Activated naive CD8-positive, alpha-beta T cell treated with anti-CD3 and anti-CD28 coated beads, Interleukin-2, amount 10 ng/mL, durations not matched to agents 7 days and 5 days (primary cell): ENCODE measurements around the gene SPRED2. TPM values are rescaled to one million over a fixed set of nuclear protein-coding genes. Genes with fewer than 3 reads are reported as not detected.
A peak's percentile ranks its signal among the peaks of the same experiment; 100 is the strongest.

ENCODE experiments used
- ATAC-seq: fragments of 150-1000 bp; cut with Tn5 transposase; one replicate; pipeline ENCODE4 v1.10.0; 2021; ENCODE audit warnings: low read depth, moderate library complexity
- POLR2A ChIA-PET: fragments of 350-600 bp; sonication (Branson Sonifier 250); formaldehyde crosslinking; loops from one replicate; lab custom pipeline; 2021; ENCODE audit warnings: antibody characterized with exemption; lab: Charles Lee
- DNase-seq: peaks from one replicate; pipeline ENCODE4 v3.0.0; 2021
- H3K27ac Mint-ChIP-seq: one replicate; pipeline ENCODE4 v1.8.0; 2022; ENCODE audit warnings: mild to moderate bottlenecking, mixed read lengths
- H3K27me3 Mint-ChIP-seq: one replicate; pipeline ENCODE4 v1.8.0; 2022; ENCODE audit warnings: mild to moderate bottlenecking, moderate library complexity, mixed read lengths
- H3K36me3 Mint-ChIP-seq: one replicate; pipeline ENCODE4 v1.8.0; 2021; ENCODE audit warnings: mild to moderate bottlenecking, mixed read lengths
- H3K4me1 Mint-ChIP-seq: one replicate; pipeline ENCODE4 v1.8.0; 2021; ENCODE audit warnings: mixed read lengths
- H3K4me3 Mint-ChIP-seq: one replicate; pipeline ENCODE4 v1.8.0; 2022; ENCODE audit warnings: mild to moderate bottlenecking, moderate library complexity, mixed read lengths
- H3K9me3 Mint-ChIP-seq: one replicate; pipeline ENCODE4 v1.8.0; 2021; ENCODE audit warnings: mixed read lengths
- total RNA-seq, 2 experiments: library from RNA; stranded (reverse); gene quantifications; one replicate each; pipeline ENCODE4 v1.2.3, GENCODE V29; 2021

Gene SPRED2
- total RNA-seq, 2 experiments from 2014 or later: 9.3 to 9.9 TPM

- no peak for DNase-seq
- H3K9me3 Mint-ChIP-seq: no peaks in the 10 kb centered on the region
- peaks cover 27% of the 10 kb centered on the region for H3K4me1 Mint-ChIP-seq
Measured at GRCh38 chr2:65416945-65417344, 15.5 kb downstream of the SPRED2 start.

GRCh38 chr2:65416321-65416720 is 16.1 kb downstream of the SPRED2 start:
- Mint-ChIP-seq H3K9me3 (no peaks in the 10 kb centered on the region), H3K27ac (no peak overlapping the region), H3K36me3 (peaks cover 12% of the 10 kb centered on the region), H3K4me3 (no peak overlapping the region), H3K4me1 (peaks cover 25% of the 10 kb centered on the region), H3K27me3 (peaks cover 8% of the 10 kb centered on the region)
- ATAC-seq: no peak
- POLR2A ChIA-PET: interaction anchor here (0.7 kb wide), 1 partner anchor 19 kb away, joined by 3 read pairs; no protein-coding TSS in a partner anchor
- DNase-seq: no peak

More at GRCh38 chr2:65416945-65417344, 15.5 kb downstream of the SPRED2 start:
- H3K4me3 Mint-ChIP-seq: peak overlapping the region; percentile 21
- POLR2A ChIA-PET: interaction anchor here (0.7 to 1.5 kb wide), 2 partner anchors 10 to 20 kb away, joined by 3 to 5 read pairs; no protein-coding TSS in a partner anchor
- H3K27me3 Mint-ChIP-seq: peaks cover 5% of the 10 kb centered on the region
- peak; percentile 61 for ATAC-seq
- H3K36me3 Mint-ChIP-seq: peaks cover 12% of the 10 kb centered on the region
- no peak overlapping the region for H3K27ac Mint-ChIP-seq

DNA sequence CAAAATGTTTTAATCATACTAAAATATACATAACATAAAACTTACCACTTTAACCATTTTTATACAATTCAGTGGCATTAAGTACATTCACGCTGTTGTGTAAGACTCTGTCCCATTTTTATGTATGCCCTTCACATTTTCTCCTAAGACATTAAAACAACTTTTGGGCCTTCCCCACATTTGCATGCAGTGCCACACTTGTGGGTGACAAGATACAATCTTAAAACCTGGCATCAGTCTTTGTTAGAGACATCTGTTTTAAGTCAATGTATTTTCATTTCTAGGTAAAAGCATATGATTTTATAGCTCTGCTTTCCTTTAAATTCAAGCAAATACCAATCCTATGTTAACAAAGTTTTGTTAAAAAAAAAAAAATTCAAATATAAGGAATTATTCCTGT is 17.3 kb downstream of the SPRED2 start:
- Mint-ChIP-seq H3K4me1 (peaks cover 19% of the 10 kb centered on the region), H3K4me3 (no peak overlapping the region), H3K9me3 (no peaks in the 10 kb centered on the region), H3K27me3 (peaks cover 8% of the 10 kb centered on the region), H3K36me3 (peaks cover 9% of the 10 kb centered on the region), H3K27ac (no peak overlapping the region)
- ATAC-seq (no peak), DNase-seq (no peak)
- POLR2A ChIA-PET: no interaction called here

DNA sequence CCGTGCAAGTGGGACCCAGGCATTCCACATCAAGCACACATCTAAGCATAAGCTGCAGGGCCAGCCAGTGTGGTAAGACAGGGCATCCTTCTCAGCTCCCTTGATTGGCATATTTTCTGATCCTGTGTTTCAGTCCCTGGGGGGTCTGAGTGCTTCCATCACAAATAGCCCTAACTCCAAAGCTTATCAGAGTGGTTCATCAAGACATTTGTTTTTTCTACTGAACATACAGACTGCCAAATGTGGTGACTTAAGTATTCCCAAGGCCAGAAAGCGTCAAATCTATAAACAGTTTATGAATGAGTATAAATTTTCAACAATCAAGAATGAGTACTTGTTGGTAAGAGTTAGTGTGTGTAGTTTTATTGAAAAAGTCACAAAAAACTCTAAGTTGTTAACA is 18.8 kb downstream of the SPRED2 start:
- Mint-ChIP-seq H3K4me3 (no peak overlapping the region), H3K9me3 (no peaks in the 10 kb centered on the region), H3K27me3 (peaks cover 6% of the 10 kb centered on the region), H3K36me3 (peaks cover 6% of the 10 kb centered on the region), H3K4me1 (peaks cover 19% of the 10 kb centered on the region), H3K27ac (no peak overlapping the region)
- DNase-seq (no peak), ATAC-seq (no peak)
- POLR2A ChIA-PET: interaction anchor here (0.6 kb wide), 1 partner anchor 128 kb away, joined by 3 read pairs; no protein-coding TSS in a partner anchor

DNA sequence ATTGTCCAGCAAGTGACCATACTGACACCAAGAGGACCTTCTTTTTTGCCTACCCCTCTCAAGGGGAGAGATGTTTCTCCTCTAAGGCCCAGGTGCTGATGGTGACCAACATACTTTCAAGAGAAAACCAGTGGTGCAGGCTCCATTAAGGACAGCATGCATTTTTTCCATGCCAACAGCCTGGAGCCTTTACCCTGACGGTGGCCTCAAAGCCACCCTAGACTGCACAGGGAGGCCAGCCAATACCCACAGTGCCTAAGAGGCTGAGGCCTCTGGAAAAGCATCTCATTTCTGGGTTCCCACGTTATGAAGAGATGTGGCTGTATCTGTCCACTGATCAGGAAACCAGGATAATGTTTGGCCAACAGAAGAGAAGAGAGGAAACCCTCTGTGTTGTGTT is 19.3 kb downstream of the SPRED2 start:
- H3K27me3 Mint-ChIP-seq: peaks cover 6% of the 10 kb centered on the region
- H3K36me3 Mint-ChIP-seq: peaks cover 5% of the 10 kb centered on the region
- POLR2A ChIA-PET: interaction anchor here (0.6 kb wide), 1 partner anchor 127 kb away, joined by 3 read pairs; no protein-coding TSS in a partner anchor
- DNase-seq: no peak
- no peak overlapping the region for H3K4me3 Mint-ChIP-seq
- H3K27ac Mint-ChIP-seq: no peak overlapping the region
- H3K9me3 Mint-ChIP-seq: no peaks in the 10 kb centered on the region
- no peak for ATAC-seq
- H3K4me1 Mint-ChIP-seq: peaks cover 16% of the 10 kb centered on the region

DNA sequence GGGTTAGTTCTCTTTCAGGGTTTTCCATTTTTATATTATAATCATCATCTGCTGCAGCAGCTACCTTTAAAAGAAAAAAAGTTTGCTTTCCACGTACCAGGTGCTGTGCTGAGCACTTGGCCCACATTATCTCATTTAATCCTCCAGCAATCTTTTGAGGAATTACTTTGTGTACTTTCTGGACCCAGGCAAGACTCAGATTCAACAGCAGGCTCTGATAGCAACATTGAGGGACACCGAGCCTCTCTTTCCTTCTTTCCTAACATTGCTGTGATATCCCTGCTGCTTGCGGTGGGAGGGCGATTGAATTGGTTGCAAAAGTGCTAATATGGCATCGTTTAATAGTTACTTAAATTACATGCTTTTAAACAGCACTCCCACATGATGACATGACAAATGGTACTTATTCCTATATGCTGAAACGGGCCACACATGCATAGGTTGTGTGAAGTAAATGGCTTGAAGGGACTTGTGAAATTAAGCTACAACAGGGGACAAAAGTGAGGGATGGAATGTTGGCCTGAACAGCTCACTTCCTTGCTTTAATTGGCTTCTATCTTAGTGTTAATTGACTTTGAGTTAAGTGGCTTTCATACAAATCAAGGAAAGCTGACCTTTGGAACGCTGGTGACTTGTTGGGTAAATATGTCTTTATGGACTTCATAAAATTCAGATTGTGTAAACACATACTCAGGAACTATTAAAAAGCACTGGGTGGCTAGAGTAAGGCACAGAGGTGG is 21.2 kb downstream of the SPRED2 start:
- POLR2A ChIA-PET: no interaction called here
- H3K27me3 Mint-ChIP-seq: peaks cover 6% of the 10 kb centered on the region
- H3K9me3 Mint-ChIP-seq: no peaks in the 10 kb centered on the region
- H3K36me3 Mint-ChIP-seq: peaks cover 2% of the 10 kb centered on the region
- DNase-seq (no peak), ATAC-seq (no peak)
- no peak overlapping the region for H3K4me3 Mint-ChIP-seq
- H3K4me1 Mint-ChIP-seq: peaks cover 15% of the 10 kb centered on the region
- no peak overlapping the region for H3K27ac Mint-ChIP-seq

- H3K4me3 Mint-ChIP-seq: no peak overlapping the region
- H3K36me3 Mint-ChIP-seq: peaks cover 1% of the 10 kb centered on the region
- no peaks in the 10 kb centered on the region for H3K9me3 Mint-ChIP-seq
- H3K27me3 Mint-ChIP-seq: peaks cover 7% of the 10 kb centered on the region
- POLR2A ChIA-PET: no interaction called here
- H3K27ac Mint-ChIP-seq: no peak overlapping the region
- H3K4me1 Mint-ChIP-seq: peaks cover 21% of the 10 kb centered on the region
- DNase-seq (no peak), ATAC-seq (no peak)
Measured at GRCh38 chr2:65409045-65409444, 23.4 kb downstream of the SPRED2 start.

GRCh38 chr2:65407240-65407639 is 25.2 kb downstream of the SPRED2 start:
- Mint-ChIP-seq H3K27me3 (peaks cover 7% of the 10 kb centered on the region), H3K4me3 (peak overlapping the region; percentile 47), H3K27ac (no peak overlapping the region), H3K36me3 (peaks cover 2% of the 10 kb centered on the region), H3K4me1 (peaks cover 21% of the 10 kb centered on the region), H3K9me3 (no peaks in the 10 kb centered on the region)
- DNase-seq (no peak), ATAC-seq (no peak)
- POLR2A ChIA-PET: interaction anchor here (1.8 kb wide), 1 partner anchor 24 kb away, joined by 9 read pairs; no protein-coding TSS in a partner anchor

DNA sequence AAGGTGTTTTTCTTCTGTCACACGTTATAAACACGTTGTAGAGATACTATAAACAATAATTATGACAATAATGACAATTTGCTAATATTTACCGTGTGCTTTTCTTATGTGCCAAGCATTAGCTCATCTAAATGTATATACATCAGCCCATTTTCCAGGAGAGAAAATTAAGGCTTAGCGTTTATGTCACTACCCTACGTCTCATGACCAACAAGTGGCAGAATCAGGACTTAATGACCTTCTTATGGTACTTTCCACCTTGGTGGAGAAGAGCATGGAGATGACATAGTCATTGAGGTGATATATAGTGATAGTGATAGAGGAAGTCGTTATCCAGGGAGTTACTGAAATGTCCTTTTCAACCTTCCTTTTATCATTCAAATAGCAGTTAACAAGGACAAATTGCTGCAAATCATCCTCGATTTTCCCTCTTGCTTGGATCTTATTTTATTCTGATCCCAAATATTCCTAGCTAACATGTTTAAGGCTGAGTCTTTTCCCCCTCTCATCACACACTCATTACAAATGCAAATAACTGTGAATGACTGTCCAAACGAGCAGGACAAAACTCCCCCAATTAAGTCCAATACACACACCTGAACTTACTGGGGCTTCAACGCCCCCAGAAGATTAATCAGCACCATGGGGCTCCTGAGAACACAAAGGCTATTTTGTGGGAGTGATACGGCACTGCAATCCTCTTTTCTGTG is 27.3 kb downstream of the SPRED2 start:
- ATAC-seq (no peak), DNase-seq (no peak)
- POLR2A ChIA-PET: no interaction called here
- H3K4me3 Mint-ChIP-seq: no peak overlapping the region
- H3K27ac Mint-ChIP-seq: no peak overlapping the region
- H3K9me3 Mint-ChIP-seq: no peaks in the 10 kb centered on the region
- H3K27me3 Mint-ChIP-seq: peaks cover 3% of the 10 kb centered on the region
- H3K4me1 Mint-ChIP-seq: peaks cover 21% of the 10 kb centered on the region
- peaks cover 3% of the 10 kb centered on the region for H3K36me3 Mint-ChIP-seq

DNA sequence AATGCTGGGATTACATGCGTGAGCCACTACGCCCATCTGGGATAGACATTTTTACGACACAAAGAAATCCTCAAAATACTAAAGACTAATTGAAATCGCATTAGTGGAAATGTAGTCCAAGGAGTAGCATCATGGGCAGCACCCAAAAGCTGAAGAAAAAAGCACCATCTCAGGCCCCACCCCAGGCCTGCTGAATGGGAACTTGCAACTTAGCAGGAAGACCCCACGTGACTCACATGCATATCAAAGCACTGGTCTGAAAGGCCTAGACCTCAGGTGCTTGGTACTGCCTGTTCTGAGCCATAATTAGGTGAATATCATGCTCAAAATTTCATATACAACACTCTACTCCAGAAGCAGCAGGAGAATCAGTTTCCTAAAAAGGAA is 28.9 kb downstream of the SPRED2 start:
- peaks cover 21% of the 10 kb centered on the region for H3K4me1 Mint-ChIP-seq
- H3K4me3 Mint-ChIP-seq: no peak overlapping the region
- H3K27me3 Mint-ChIP-seq: peaks cover 5% of the 10 kb centered on the region
- no peaks in the 10 kb centered on the region for H3K9me3 Mint-ChIP-seq
- ATAC-seq: no peak
- POLR2A ChIA-PET: no interaction called here
- H3K36me3 Mint-ChIP-seq: peaks cover 5% of the 10 kb centered on the region
- no peak overlapping the region for H3K27ac Mint-ChIP-seq
- DNase-seq: no peak

DNA sequence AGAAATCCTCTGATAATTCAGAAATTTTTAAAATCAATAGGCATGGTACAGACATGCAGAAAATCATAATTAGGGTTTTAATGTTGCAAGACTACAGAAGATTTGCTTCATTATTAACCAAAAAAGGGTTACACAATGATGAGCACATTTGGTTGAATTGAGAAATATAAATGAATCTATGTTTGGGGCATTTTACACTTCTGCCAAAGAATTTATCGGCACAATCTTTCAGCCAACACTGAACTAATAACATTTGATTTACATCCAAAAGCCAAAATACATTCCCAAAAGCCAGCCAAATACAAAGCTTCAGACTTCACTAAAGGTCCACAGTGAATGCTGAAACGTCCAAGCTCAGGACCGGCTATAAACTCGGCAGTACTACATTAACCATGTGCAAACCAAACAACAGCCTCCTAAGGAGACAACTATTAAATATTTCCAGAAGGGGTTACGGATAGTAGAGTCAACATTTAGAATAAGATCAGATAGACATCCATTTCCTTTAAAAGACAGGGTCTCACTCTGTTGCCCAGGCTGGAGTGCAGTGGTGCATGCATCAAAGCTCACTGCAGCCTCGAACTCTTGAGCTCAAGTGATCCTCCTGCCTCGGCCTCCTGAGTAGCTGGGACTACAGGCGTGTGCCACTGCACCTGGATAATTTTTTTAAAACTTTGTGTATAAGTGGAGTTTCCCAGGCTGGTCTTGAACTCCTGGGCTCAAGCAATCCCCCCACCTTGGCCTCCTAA is 29.4 kb downstream of the SPRED2 start:
- DNase-seq (no peak), ATAC-seq (no peak)
- H3K4me3 Mint-ChIP-seq: no peak overlapping the region
- H3K36me3 Mint-ChIP-seq: peaks cover 9% of the 10 kb centered on the region
- POLR2A ChIA-PET: no interaction called here
- peaks cover 5% of the 10 kb centered on the region for H3K27me3 Mint-ChIP-seq
- H3K4me1 Mint-ChIP-seq: peaks cover 21% of the 10 kb centered on the region
- H3K9me3 Mint-ChIP-seq: no peaks in the 10 kb centered on the region
- no peak overlapping the region for H3K27ac Mint-ChIP-seq

GRCh38 chr2:65402323-65402722 is 30.1 kb downstream of the SPRED2 start:
- no peak for ATAC-seq
- Mint-ChIP-seq H3K27ac (no peak overlapping the region), H3K4me1 (peaks cover 20% of the 10 kb centered on the region), H3K9me3 (no peaks in the 10 kb centered on the region), H3K36me3 (peaks cover 9% of the 10 kb centered on the region), H3K27me3 (peaks cover 5% of the 10 kb centered on the region), H3K4me3 (no peak overlapping the region)
- no peak for DNase-seq
- POLR2A ChIA-PET: no interaction called here

DNA sequence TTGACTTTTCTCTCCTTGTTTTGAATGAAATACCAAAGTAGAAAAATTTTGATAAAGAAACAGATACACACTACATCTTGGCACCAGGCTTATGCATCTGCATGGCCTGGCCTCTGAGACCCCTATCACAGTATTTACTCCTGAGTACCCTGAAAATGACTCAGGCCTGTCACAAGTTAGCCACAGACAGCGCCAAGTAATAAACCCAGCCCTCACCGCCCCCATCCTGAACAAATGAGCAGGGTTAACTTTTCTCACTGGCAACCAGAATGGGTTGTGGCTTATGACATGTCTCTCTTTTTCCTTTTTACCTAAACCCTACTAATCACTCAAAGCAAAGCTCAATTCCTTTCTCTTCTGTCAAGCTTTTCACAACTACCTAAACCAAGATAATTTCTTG is 35.3 kb downstream of the SPRED2 start:
- POLR2A ChIA-PET: interaction anchor here (0.9 to 1.8 kb wide), 3 partner anchors 19 to 39 kb away, joined by 3 to 10 read pairs (median 5); partner anchors contain the start of gene SPRED2
- DNase-seq: no peak
- Mint-ChIP-seq H3K9me3 (no peaks in the 10 kb centered on the region), H3K4me1 (peaks cover 23% of the 10 kb centered on the region), H3K27ac (peak overlapping the region; percentile 41), H3K27me3 (peaks cover 12% of the 10 kb centered on the region), H3K4me3 (peak overlapping the region; percentile 29), H3K36me3 (peaks cover 7% of the 10 kb centered on the region)
- ATAC-seq: peak; percentile 78
